Activated CD8-positive, alpha-beta T cell treated with anti-CD3 and anti-CD28 coated beads for 36 hours (primary cell): ENCODE results near the gene TAP2. TPM values are rescaled to one million over a fixed set of nuclear protein-coding genes. Genes with fewer than 3 reads are reported as not detected.

Experiments used
- ATAC-seq: fragments of 200-7000 bp; cut with Tn5 transposase; one replicate; pipeline ENCODE4 v1.10.0; 2021; ENCODE audit warnings: mild to moderate bottlenecking, moderate library complexity
- CTCF ChIA-PET: fragments of 350-600 bp; sonication (Branson Sonifier 250); formaldehyde crosslinking; loops from one replicate; lab custom pipeline; 2021; ENCODE audit warnings: antibody characterized with exemption; lab: Charles Lee
- POLR2A ChIA-PET: fragments of 350-600 bp; sonication (Branson Sonifier 250); formaldehyde crosslinking; loops from one replicate; lab custom pipeline; 2021; ENCODE audit warnings: antibody characterized with exemption; lab: Charles Lee
- DNase-seq: peaks from one replicate; pipeline ENCODE4 v3.0.0-alpha.2; 2020
- H3K27ac Mint-ChIP-seq: one replicate; pipeline ENCODE4 v1.8.0; 2021; ENCODE audit warnings: mild to moderate bottlenecking, mixed read lengths
- H3K27me3 Mint-ChIP-seq: one replicate; pipeline ENCODE4 v1.8.0; 2021; ENCODE audit warnings: mixed read lengths
- H3K36me3 Mint-ChIP-seq: one replicate; pipeline ENCODE4 v1.8.0; 2021; ENCODE audit warnings: low read depth, mixed read lengths
- H3K4me1 Mint-ChIP-seq: one replicate; pipeline ENCODE4 v1.8.0; 2021; ENCODE audit warnings: low read depth, mixed read lengths
- H3K4me3 Mint-ChIP-seq: one replicate; pipeline ENCODE4 v1.8.0; 2021; ENCODE audit warnings: mild to moderate bottlenecking, moderate library complexity, mixed read lengths
- H3K9me3 Mint-ChIP-seq: one replicate; pipeline ENCODE4 v1.8.0; 2021; ENCODE audit warnings: mixed read lengths
- intact Hi-C: fragments of 100-400 bp; cut with micrococcal nuclease; formaldehyde crosslinking; loops from one replicate; pipeline ENCODE4 v1.10.0; 2022
- total RNA-seq, 2 experiments: library from RNA; stranded (reverse); gene quantifications; one replicate each; pipeline ENCODE4 v1.2.3, GENCODE V29; 2021
- TF ChIP-seq, protein P1 (sequence below): fragments of 200-600 bp; IDR thresholded peaks from one replicate; pipeline ENCODE4 v1.8.0; 2022; ENCODE audit warnings: antibody characterized with exemption, mild to moderate bottlenecking

TAP2 gene
- total RNA-seq, 2 experiments from 2014 or later, result 110 to 113 TPM

- TF ChIP-seq, protein P1, sequence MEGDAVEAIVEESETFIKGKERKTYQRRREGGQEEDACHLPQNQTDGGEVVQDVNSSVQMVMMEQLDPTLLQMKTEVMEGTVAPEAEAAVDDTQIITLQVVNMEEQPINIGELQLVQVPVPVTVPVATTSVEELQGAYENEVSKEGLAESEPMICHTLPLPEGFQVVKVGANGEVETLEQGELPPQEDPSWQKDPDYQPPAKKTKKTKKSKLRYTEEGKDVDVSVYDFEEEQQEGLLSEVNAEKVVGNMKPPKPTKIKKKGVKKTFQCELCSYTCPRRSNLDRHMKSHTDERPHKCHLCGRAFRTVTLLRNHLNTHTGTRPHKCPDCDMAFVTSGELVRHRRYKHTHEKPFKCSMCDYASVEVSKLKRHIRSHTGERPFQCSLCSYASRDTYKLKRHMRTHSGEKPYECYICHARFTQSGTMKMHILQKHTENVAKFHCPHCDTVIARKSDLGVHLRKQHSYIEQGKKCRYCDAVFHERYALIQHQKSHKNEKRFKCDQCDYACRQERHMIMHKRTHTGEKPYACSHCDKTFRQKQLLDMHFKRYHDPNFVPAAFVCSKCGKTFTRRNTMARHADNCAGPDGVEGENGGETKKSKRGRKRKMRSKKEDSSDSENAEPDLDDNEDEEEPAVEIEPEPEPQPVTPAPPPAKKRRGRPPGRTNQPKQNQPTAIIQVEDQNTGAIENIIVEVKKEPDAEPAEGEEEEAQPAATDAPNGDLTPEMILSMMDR, result peak; percentile 67
- H3K4me1 Mint-ChIP-seq, result peaks cover 52% of the 10 kb centered on the region
- intact Hi-C loops, result loop anchor here (1.0 to 2.0 kb wide), 2 partner anchors 13 to 15 kb away; partner anchors contain the start of gene TAP2
- POLR2A ChIA-PET, result interaction anchor here (0.5 to 8.1 kb wide), 21 partner anchors 11 to 1313 kb away, joined by 3 to 458 read pairs (median 3); partner anchors contain the start of genes BRD2, DDX39B, GPSM3 and PSMB8
- H3K27me3 Mint-ChIP-seq, result no peaks in the 10 kb centered on the region
- H3K4me3 Mint-ChIP-seq, result peak within 1 kb of the TSS; percentile 94
- peak; percentile 84 for ATAC-seq
- peak; percentile 99 for DNase-seq
- peak within 1 kb of the TSS; percentile 100 for H3K27ac Mint-ChIP-seq
- H3K9me3 Mint-ChIP-seq, result no peaks in the 10 kb centered on the region
- H3K36me3 Mint-ChIP-seq, result peaks cover 78% of the 10 kb centered on the region
- CTCF ChIA-PET, result interaction anchor here (0.7 to 12.3 kb wide), 12 partner anchors 11 to 131 kb away, joined by 3 to 400 read pairs (median 4); partner anchors contain the start of genes HLA-DMA, PSMB8 and TAP2
Observed at GRCh38 chr6:32853541-32854375, 15.2 kb upstream of the TAP2 start, which contains the start of the genes PSMB9 and TAP1. Gene PSMB9 (plus strand): TSS chr6:32854192. CDS start chr6:32854230, 38 bp downstream. Gene TAP1 (minus strand): TSS chr6:32853704. CDS start chr6:32853636, 68 bp downstream.

DNA sequence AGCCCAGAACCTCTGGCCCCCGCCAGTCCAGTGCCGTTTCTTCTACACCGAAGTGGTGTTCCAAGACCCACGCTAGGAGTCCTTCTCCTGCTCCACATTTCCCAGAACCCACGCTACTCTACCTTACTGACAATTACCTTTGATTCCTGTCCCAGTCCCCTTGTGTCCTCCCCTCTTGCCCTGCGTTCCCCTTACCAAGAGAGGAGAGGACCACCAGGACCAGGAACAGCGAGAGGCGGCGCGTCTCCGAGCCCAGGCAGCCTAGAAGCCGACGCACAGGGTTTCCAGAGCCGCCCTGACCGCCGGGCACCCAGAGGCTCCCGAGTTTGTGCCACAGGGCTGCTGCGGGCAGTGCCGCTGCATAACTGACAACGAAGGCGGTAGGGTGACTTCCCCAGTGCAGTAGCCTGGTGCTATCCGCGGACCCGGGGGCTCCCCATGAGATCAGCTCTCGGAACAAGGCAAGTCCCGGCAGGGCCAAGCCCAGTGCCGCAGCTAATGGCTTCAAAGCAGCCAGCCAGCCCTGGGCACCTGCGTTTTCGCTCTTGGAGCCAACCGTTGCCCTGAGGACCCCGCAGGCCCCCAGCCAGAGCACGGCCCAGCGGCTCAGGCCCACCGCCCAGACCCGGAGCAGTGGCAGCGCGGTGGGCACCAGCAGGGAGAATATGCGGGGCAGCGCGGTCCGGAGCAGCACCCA lies 14.5 kb upstream of the TAP2 start:
- H3K27ac Mint-ChIP-seq, result peak overlapping the region; percentile 98
- ATAC-seq, result peak; percentile 42
- TF ChIP-seq, protein P1, result no peak
- peak; percentile 84 for DNase-seq
- peaks cover 79% of the 10 kb centered on the region for H3K36me3 Mint-ChIP-seq
- intact Hi-C loops, result loop anchor here (1.0 to 2.0 kb wide), 2 partner anchors 14 to 15 kb away; partner anchors contain the start of gene TAP2
- no peaks in the 10 kb centered on the region for H3K9me3 Mint-ChIP-seq
- CTCF ChIA-PET, result interaction anchor here (0.7 to 12.3 kb wide), 10 partner anchors 11 to 132 kb away, joined by 3 to 400 read pairs (median 4); partner anchors contain the start of genes HLA-DMA, PSMB8 and TAP2
- no peaks in the 10 kb centered on the region for H3K27me3 Mint-ChIP-seq
- H3K4me3 Mint-ChIP-seq, result peak overlapping the region; percentile 94
- H3K4me1 Mint-ChIP-seq, result peaks cover 53% of the 10 kb centered on the region
- POLR2A ChIA-PET, result interaction anchor here (0.7 to 8.1 kb wide), 17 partner anchors 11 to 1312 kb away, joined by 3 to 458 read pairs (median 3); partner anchors contain the start of genes BRD2, DDX39B, GPSM3 and PSMB8

DNA sequence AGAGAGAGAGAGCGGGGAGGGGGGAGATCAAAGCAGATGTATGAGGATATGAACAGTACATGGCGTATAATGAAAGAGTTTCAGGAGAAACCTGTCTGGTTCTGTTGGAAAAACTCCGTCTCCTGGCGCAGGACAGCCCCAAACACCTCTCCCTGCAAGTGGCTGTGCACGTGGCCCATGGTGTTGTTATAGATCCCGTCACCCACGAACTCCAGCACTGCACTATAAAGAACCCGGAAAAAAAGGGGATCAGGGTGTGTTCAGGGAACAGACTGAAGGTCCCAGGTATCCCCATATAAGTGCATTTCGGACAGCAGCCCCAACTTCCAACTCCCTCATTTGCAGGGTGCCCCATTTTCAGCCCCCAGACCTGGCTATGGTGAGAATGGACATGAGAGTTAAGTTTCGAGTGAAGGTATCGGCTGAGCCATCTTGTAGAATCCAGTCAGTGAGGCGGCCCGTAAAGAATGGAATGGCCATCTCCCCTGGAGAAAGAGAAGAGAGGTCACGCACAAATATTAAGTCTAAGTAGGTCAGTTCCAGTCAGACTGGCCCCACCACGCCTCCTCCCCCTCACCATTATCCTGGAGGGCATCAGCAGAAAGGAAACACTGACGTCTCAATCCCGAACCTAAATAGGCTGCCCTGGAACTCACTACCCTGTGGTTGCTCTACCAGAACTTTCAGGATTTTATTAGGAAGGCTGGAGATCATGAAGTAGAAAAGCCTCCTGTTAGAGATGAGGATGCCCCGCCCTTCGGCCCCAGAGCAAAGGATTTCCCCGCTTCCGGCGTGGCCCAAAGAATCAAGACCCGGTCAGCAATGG lies 13.7 kb upstream of the TAP2 start:
- Mint-ChIP-seq H3K4me1 (peaks cover 53% of the 10 kb centered on the region), H3K36me3 (peaks cover 79% of the 10 kb centered on the region), H3K4me3 (peak overlapping the region; percentile 94), H3K9me3 (no peaks in the 10 kb centered on the region), H3K27me3 (no peaks in the 10 kb centered on the region), H3K27ac (peak overlapping the region; percentile 98)
- ChIA-PET CTCF (interaction anchor here (2.6 to 12.3 kb wide), 6 partner anchors 10 to 120 kb away, joined by 17 to 400 read pairs (median 34); partner anchors contain the start of genes PSMB8 and TAP2), POLR2A (interaction anchor here (1.1 to 8.1 kb wide), 9 partner anchors 10 to 1311 kb away, joined by 3 to 458 read pairs (median 7); partner anchors contain the start of genes BRD2, DDX39B, PSMB8 and RPS18)
- intact Hi-C loops, result loop anchor here (2.0 kb wide), 1 partner anchor 15 kb away; no protein-coding TSS in a partner anchor
- TF ChIP-seq, protein P1, result no peak
- DNase-seq (peak; percentile 62), ATAC-seq (no peak)

GRCh38 chr6:32851025-32851424 lies 12.5 kb upstream of the TAP2 start:
- H3K27ac Mint-ChIP-seq, result peak overlapping the region; percentile 98
- peaks cover 82% of the 10 kb centered on the region for H3K36me3 Mint-ChIP-seq

More at GRCh38 chr6:32851025-32851424, 12.5 kb upstream of the TAP2 start:
- H3K4me3 Mint-ChIP-seq, result peak overlapping the region; percentile 94
- TF ChIP-seq, protein P1, result no peak
- POLR2A ChIA-PET, result interaction anchor here (0.7 to 3.8 kb wide), 8 partner anchors 11 to 420 kb away, joined by 3 to 82 read pairs (median 6); partner anchors contain the start of genes BRD2, RPS18, TAP2 and VPS52
- peaks cover 54% of the 10 kb centered on the region for H3K4me1 Mint-ChIP-seq
- ATAC-seq, result no peak
- H3K9me3 Mint-ChIP-seq, result no peaks in the 10 kb centered on the region
- no peaks in the 10 kb centered on the region for H3K27me3 Mint-ChIP-seq
- intact Hi-C loops, result no loop called here
- CTCF ChIA-PET, result interaction anchor here (1.3 to 3.4 kb wide), 4 partner anchors 12 to 133 kb away, joined by 4 to 44 read pairs (median 10); partner anchors contain the start of gene TAP2
- DNase-seq, result no peak
